Activated CD4-positive, alpha-beta T cell treated with anti-CD3 and anti-CD28 coated beads, Interleukin-2, amount 50 U/mL, for 48 hours (primary cell): ENCODE data around the gene TGM3.
"Not testable (repeated sequence)": the region's sequence is repeated elsewhere in the genome, so short reads cannot be mapped to it uniquely, and the experiment has no call there.

Experiments used
- DNase-seq, 2 experiments: peaks; one replicate each; pipeline ENCODE4 v3.0.0-alpha.2; 2020

Gene TGM3, protein sequence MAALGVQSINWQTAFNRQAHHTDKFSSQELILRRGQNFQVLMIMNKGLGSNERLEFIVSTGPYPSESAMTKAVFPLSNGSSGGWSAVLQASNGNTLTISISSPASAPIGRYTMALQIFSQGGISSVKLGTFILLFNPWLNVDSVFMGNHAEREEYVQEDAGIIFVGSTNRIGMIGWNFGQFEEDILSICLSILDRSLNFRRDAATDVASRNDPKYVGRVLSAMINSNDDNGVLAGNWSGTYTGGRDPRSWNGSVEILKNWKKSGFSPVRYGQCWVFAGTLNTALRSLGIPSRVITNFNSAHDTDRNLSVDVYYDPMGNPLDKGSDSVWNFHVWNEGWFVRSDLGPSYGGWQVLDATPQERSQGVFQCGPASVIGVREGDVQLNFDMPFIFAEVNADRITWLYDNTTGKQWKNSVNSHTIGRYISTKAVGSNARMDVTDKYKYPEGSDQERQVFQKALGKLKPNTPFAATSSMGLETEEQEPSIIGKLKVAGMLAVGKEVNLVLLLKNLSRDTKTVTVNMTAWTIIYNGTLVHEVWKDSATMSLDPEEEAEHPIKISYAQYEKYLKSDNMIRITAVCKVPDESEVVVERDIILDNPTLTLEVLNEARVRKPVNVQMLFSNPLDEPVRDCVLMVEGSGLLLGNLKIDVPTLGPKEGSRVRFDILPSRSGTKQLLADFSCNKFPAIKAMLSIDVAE

DNA sequence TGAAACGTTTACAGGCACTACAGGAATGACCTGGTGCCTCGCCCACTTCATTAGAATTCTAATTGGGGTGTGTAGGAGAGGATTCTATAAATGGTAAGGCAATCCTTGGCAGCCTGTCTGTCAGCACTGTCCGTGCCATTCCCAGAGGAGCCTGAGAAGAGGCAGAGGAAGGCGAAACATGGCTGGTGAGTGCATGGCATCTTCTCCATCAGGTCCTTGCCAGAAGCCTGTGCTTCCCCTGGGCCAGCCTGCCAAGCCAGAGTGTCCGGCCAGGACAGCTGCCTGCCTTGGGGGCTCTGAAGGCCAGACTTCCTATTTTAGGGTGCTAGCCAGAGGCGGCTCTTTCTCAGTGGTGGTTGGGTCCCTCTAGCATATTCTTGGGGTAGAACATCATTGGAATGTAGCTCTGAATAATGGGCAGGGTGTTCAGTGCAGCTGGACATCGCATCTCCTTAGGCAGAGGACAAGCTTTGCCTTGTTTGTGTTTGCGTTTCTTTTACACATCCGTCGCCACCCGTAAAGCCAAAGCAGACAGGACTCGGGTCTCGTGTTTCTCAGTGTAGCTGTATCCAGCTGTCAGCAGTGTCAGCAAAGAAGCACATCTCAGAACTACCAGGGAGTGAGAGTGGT is at the start of gene TGM3:
TSS of gene TGM3 (plus strand) at position 116 of the 630 bp plus-strand sequence. CDS start at position 179, 63 bp downstream.
- no peak for DNase-seq

DNA sequence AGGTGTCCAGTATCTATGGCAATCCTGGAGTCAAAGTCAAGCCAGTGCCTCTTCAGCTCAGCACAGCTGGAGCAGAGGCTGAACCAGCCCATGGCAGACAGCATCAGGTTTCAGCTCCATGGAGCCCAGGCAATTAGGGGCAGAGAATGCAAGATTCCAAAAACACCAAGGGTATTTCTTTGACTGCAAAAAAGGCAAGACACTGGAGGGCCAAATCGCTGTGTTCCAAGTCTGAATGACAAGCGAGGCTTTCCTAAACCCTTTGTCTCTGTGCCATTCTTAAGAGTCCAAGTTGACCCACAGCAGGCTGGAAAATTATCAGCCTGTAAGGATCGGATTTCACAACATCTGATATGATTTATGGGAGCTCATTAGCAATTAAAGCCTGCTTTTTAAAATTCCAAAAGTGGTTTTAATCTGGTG is 49.7 kb upstream of the TGM3 start:
- DNase-seq, result no peak

DNA sequence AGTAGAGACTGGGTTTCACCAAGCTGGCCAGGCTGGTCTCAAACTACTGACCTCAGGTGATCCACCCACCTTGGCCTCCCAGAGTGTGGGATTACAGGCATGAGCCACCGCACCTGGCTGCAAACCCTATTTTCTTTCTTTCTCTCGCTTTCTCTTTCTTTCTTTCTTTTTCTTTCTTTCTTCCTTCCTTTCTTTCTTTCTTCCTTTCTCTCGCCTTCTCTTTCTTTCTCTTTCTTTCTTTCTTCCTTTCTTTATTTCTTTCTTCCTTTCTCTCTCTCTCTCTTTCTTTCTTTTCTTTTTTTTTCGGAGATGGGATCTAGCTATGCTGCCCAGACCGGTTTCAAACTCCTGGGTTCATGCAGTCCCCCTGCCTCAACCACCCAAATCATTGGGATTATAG is 47.0 kb upstream of the TGM3 start:
- no peak for DNase-seq

DNA sequence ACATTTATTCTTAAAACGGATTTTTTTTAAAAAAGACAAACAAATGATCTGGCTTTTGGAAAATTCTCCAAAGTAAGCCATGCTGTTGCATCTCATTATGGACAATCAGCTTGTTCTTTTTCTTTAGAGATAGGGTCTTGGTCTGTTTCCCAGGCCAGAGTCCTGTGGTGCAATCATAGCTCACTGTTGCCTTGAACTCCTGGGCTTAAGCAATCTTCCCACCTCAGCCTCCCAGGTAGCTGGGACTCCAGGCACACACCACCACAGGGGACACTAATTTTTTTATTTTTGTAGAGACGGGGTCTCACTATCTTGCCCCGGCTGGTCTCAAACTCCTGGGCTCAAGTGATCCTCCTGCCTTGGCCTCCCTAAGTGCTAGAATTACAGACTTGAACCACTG is 45.9 kb upstream of the TGM3 start:
- no peak for DNase-seq

DNA sequence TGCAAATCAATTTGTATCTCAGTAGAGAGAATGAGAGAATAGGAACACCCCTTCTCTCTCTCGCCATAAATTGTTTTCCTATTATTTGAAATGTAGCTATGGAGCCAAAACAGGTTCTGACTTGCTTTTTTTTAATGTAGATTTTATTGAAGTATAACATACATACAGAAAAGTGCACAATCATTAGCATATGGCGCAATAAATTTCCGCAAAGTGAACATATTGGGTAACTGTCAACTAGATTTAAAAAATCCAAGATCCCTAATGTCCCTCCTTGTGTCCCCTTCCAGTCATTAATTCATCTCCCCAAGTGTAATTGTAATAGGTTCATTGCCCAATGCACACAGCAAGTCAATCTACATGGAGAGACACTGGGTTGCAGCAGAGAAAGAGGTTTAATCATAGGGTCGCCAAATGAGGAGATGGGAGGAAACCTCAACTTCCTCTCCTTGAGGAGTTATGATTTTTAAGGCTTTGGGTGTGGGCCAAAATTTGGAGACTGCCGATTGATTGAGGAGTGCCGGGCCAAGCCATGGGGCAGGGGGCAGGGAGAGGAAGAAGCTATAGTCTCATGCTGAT is 43.3 kb upstream of the TGM3 start:
- no peak for DNase-seq

DNA sequence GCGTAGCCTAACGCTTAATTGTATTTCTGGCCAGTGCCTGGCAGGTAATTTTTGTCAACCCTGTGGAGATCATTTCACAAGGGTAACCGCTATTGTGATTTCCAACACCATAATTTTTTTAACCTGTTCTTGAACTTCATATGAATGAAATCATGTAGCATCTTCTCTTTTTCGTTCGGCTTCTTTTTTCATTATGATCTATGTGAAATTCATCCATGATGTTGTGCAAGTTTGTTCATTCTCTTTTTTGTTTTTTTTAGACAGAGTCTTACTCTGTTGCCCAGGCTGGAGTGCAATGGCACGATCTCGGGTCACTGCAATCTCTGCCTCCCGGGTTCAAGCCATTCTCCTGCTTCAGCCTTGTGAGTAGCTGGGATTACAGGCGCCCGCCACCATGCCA is 42.5 kb upstream of the TGM3 start:
- DNase-seq, result no peak

DNA sequence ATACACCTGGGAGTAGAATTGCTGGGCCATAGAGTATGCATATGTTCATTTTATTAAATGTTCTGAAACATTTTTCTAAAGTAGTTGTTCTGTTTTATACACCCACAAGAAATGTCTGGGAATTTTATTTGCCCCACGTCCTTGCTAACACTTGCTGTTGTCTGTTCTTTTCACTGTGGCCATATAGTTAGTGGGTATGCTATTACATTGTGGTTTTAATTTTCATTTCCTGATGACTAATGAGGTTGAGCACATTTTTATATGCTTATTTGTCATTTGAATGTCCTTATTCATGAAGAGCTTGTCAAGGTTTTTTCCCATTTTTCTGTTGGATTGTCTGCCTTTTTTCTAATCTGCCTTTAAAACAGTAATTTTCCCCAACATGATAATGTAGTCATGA is 41.5 kb upstream of the TGM3 start:
- no peak for DNase-seq

DNA sequence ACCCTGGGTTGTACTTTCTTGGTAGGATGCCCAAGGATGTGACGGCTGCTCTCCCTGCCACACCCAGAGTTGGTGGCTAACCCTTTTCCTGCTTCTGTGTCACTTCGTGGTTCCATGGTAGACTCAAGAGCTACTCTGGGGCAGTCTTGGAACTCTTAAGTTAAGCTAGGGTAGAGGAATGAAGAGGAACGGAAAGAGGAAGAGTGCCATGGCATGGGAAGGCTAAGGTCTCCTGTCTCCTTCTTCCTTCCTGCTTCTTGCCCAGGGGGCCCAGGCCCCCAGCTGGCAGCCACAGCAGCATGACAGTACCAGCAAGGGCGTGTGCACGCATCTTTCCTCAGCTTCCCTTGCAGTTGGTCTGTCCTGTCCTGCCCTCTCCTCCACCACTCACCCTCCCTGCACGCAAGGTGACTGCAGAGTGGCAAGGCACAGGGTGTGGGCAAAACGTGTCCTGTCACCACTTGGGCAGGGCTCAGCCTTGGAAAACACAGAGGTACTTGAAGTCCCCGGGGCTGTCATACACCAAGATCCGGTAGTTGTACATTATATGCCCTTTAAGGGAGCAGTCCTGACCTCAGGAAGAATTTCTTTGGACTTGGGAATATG is 39.8 kb upstream of the TGM3 start:
- no peak for DNase-seq

DNA sequence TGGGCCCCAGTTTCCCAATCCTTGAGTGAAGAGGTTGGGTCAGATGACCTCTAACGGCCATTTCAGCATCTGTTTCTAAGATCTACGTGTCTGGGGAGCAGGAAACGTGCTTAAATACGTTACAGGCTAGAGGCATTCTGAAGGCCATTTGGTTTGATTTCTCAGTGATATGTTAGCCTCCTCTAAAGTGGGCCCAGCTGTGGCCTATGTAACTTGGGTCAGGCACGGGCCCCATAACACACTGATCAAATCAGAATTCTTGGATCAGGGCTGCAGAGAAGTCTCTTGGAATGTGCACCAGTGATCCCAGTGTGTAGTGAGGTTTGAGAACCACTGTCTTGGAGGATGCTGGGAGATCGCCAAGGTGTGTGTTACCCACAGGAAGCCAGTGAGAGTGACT is 36.1 kb upstream of the TGM3 start:
- no peak for DNase-seq

DNA sequence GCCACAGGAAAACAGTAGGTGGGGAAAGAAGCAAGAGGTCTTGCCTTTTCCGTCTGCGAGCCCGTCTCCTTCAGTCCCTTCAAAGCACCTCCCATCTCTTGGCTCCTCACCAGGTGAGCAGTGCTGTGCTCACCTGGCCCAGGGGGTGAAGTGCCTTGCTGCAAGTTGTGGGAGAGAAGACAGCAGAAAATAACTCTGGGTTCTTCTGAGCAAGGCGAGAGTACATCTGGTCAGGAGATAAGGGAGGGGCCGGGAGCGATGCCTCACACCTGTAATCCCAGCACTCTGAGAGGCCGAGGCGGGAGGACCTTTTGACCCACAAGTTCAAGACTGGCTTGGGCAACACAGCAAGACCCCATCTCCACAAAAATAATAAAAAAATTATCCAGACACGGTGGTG is 35.6 kb upstream of the TGM3 start:
- no peak for DNase-seq

DNA sequence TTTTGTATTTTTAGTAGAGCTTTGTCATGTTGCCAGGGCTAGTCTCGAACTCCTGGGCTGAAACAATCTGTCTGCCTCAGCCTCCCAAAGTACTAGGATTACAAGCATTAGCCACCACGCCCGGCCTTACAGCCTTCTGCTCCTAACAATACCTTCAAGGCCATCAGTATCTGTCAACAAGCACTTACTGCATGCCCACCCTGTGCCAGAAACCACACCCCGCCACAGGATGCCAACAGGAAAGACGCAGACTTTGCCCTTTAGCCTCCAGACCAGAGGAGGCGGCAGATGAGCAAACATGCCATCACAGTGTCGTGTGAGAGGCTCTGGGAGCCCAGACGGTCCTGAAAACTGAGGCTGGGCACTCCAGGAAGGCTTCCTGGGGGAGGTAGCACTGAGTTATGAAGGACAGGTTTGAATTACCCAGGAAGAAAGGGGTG is 34.7 kb upstream of the TGM3 start:
- no peak for DNase-seq

DNA sequence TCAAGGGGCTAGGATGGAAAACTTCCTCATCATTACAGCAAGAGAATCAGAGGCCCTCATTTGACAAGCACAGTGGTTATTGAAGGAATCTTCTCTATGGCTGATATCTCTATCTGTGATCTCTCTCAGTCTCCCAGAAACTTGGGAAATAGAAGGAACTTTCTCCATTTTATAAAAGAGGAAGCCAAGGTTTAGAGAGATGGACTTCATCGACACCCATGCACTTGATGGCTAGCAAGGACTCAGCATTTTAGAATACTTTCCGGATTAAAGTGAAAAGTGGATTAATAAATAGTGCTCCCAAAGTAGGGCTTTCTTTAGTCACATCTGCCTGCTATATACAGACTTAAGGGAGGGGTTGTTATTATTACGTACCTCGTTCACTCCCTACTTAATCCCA is 34.2 kb upstream of the TGM3 start:
- no peak for DNase-seq

DNA sequence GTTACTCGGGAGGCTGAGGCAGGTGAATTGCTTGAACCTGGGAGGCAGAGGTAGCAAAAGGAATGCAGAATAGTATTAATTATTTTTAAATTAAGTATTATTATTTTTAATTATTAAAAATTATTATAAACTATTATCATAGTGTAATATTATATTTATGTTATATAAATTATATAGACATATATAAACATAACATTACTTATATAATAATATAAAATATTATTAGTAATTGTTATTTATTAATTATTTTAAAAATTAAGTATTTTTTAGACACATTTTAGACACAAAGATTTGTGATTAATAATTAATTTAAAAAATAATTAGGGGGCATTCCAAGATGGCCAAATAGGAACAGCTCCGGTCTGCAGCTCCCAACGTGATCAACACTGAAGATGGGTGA is 31.7 kb upstream of the TGM3 start:
- DNase-seq, result no peak

DNA sequence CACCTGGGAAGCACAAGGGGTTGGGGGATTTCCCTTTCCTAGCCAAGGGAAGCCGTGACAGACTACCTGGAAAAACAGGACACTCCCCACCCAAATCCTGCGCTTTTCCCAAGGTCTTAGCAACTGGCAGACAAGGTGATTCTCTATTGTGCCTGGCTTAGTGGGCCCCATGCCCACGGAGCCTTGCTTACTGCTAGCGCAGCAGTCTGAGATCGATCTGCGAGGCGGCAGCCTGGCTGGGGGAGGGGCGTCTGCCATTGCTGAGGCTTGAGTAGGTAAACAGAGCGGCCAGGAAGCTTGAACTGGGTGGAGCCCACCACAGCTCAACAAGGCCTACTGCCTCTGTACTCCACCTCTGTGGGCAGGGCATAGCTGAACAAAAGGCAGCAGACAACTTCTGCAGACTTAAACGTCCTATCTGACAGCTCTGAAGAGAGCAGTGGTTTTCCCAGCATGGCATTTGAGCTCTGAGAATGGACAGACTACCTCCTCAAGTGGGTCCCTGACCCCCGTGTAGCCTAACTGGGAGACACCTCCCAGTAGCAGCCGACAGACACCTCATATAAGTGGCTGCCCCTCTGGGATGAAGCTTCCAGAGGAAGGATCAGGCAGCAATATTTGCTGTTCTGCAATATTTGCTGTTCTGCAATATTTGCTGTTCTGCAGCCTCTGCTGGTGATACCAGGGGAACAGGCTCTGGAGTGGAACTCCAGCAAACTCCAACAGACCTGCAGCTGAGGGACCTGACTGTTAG is 31.0 kb upstream of the TGM3 start:
- DNase-seq, result not testable (repeated sequence)

DNA sequence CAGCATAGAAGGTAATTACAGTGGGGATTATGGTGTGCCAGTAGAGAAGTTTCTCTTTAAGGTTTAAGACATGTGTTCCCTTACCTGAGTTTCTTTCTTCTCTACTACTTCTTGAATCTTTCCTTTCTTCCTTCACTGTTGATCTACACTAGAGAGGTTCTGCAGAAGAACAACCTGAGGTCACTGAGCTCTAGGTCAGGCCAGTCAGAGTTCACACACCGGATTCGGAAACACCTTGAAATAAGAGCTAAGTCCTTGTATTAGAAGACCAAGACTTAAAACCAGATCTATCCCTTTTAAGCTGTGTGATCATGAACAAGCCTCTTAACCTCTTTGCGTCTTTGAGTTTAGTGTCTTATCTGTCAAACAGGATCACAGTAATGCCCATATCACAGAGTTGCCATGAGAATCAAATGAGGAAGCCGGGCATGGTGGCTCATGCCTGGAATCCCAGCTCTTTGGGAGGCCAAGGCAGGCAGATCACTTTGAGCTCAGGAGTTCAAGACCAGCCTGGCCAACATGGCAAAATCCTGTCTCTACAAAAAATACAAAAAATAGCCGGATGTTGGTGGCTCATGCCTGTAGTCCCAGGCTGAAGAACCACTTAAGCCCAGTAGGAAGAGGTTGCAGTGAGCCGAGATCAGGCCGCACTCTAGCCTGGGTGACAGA is 22.0 kb upstream of the TGM3 start:
- no peak for DNase-seq

DNA sequence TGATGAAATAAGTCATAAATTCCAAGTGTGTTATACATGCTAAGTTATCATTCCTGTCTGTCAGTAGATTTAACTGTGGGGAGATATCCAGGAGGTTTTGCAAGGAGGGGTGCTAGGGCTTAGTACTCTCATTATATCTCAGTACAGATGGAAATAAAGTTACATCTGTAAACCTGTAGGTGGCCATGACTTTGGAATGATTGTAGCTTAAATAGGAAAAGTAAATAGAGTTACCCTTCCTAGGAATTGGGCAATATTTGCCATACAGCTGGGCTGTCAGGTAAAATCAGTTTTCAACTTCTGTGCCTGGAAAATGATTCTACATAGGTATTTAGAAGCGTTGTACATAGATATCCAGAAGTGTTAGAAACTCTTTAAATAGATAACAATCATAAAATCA is 19.8 kb upstream of the TGM3 start:
- no peak for DNase-seq

DNA sequence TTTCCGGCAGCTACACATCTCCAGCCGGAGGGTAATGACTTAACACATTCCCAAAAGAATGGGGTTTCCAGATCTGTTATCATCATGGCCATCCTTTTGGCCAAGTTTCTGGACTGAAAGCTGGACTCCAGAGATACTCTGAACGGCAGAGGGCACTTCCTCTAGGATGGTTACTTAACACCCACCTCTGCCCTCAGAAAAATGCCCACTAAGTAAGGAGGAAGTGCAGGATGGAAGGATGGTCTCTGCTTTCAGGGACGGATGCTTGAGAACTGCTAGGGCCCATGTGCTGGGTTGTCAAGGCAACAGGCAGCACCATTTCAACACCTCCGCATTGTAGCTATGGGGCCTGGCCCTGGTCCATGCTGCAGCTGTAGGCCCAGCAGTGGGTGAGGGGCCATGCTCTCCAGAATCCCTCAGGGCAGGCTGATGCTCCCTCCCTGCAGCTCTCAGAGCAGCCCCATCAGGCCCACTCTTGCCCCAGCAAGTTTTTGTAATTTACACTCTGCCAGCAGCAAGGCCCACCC is 16.5 kb upstream of the TGM3 start:
- no peak for DNase-seq

DNA sequence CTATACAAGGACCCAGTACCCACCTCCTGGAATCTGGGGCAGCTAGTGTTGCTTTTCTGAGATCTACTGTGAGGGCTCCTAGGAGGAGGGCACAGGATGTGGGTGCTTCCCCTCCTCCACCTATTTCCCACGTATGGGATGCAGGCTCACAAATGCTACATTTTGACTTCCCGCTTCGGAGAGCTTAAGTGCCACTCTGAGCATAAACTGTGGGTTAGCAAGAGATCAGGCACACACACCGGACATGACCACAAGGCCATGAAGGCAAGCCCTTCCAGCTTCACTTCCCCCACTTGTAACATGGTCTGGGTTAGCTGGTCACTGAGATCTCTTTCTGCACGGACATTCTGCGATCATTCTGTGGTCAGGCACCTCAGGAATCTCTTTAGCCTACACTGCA is 15.7 kb upstream of the TGM3 start:
- DNase-seq, result no peak

DNA sequence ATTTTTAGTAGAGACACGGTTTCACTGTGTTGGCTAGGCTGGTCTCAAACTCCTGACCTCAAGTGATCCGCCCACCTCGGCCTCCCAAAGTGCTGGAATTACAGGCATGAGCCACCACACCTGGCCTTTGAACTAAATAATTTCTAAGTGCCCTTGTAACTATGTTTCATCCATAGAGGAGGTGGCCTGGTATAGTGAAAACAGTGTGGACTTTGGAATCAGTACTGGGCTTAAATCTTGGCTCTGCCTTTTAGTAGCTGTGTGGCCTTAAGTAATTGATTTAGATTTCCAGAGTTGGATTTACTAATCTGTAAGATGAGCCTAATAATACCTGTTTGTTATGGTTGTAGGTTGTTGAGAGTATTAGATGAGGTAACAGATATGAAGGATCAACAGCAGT is 14.2 kb upstream of the TGM3 start:
- DNase-seq, result no peak

DNA sequence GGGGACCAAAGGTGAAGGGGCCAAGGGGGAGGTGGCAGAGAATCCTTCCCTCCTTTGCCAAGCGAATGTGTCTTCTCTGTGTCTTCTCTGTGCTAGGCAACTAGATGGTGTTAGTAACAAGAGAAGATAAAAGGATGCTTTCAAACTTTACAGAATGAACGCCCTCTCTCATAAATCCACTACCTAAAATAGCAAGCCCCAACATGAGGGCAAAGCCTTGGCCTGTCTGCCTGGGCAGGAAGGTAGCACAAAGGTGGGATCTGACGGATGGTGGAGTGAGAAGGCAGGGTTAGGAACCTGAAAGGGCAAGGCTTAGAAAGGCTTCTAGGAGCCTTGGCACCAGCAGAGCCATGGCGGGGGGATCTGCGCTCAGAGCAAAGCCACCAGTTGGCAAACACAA is 13.6 kb upstream of the TGM3 start:
- no peak for DNase-seq

DNA sequence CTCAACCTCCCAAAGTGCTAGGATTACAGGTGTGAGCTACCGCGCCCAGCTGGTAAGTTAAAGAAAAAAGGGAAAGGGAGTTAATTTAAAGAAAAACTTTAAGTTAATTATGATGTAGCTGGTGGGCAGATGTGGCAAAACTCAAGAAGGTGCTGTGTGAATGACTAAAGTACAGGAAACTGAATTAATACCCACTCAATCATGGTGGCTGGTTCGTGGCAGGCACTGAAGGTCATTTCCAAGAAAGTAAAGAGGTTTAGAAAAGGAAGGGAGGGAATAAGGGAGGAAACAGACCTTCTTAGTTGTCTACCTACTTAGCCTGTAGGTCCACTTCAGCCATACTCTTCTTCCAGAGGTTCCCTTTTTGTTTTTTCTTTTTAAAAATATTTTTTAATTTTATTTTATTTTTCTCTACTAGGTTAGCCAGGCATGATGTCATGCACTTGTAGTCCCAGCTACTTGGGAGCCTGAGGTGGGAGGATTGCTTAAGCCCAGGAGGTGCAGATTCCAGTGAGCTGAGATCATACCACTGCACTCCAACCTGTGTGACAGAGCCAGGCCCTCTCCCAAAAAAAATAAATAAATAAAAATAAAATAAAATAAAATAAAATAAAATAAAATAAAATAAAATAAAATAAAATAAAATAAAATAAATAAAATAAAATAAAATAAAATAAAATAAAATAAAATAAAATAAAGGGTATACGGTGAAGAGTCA is 11.9 kb upstream of the TGM3 start:
- no peak for DNase-seq
